GM12801 (cell line): Measurements from ENCODE around the gene PPP1R13B.

ENCODE experiments used
- TF ChIP-seq, protein P1 (sequence below): IDR thresholded peaks from one replicate; pipeline ENCODE4 v1.5.1; 2011; ENCODE audit warnings: control low read depth; ENCODE audit not compliant: insufficient read length; ENCODE audit errors: extremely low read depth

PPP1R13B gene

DNA sequence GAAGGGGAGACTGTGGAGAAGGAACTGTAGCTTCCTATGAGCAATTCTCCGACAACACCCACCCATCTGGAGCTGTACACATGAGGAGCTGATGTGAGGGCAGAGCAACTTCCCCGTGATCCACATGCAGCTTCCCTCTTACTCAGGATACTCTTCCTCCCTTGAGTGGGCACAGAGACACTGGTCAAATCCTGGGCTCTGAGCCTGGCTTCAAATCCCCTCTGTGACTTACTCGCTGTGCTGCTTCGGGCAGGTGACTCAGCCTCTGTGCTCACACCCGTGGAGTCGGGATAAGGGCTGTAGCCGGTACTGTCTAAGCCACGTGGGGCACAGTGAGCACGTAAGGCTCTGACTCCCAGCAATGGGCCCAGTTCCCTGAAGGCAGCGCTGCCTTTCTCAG, 100.7 kb downstream of the PPP1R13B start:
- TF ChIP-seq, protein P1, sequence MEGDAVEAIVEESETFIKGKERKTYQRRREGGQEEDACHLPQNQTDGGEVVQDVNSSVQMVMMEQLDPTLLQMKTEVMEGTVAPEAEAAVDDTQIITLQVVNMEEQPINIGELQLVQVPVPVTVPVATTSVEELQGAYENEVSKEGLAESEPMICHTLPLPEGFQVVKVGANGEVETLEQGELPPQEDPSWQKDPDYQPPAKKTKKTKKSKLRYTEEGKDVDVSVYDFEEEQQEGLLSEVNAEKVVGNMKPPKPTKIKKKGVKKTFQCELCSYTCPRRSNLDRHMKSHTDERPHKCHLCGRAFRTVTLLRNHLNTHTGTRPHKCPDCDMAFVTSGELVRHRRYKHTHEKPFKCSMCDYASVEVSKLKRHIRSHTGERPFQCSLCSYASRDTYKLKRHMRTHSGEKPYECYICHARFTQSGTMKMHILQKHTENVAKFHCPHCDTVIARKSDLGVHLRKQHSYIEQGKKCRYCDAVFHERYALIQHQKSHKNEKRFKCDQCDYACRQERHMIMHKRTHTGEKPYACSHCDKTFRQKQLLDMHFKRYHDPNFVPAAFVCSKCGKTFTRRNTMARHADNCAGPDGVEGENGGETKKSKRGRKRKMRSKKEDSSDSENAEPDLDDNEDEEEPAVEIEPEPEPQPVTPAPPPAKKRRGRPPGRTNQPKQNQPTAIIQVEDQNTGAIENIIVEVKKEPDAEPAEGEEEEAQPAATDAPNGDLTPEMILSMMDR, result no peak

DNA sequence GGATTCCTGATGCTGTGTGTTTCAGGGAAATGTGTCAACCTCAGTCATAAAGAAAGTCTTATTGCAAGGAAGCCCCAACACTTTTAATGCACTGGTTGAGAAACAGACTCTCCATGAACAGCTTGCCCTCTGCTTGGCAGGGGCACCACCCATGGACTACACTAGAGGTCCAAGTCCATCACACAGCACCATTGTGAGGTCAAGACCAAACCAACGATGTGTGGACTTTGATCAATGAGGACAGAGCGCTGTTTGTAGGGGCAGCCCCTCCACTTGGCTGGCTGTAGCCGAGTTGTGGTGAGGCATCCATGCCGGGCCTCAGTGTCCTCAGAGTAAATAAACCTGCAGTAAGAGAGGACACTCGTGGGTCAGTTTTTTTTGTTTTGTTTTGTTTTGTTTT, 102.0 kb downstream of the PPP1R13B start:
- TF ChIP-seq, protein P1, result no peak

DNA sequence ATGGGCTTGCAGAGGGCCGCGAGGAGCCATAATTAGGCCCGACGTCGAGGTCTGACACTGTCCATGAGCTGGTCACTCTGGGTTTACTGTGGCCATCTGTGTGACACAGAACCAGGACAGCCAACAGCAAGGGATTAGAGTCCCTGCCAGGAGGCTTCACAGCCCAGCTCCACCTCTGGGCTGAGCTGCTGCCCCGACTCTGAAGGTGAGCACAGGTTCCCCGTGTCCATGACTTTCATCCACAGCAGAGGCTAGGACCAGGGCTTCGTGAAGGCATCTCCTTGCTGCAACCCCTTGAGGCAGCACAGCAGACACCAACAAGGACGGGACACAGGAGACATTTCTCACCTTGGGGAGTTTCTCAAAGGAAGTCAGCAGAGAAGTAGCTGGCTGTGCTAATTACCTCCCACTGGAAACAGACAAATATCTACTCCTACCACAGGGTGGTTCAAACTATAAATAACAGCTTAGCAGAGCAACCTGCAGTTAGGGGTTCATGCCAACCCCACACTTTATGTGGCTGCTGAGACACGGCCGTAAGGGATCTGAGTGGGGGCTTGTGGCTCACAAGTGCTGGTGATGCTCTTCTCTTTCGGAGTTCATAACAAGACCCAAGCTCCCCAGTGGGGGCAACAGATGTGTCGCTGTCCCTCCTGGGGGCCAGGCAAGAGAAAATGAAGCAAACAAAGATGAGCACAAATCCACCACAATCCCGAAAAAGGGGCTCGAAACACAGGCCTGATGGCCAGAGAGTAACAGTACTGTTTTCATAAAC, 102.6 kb downstream of the PPP1R13B start:
- TF ChIP-seq, protein P1, result no peak

DNA sequence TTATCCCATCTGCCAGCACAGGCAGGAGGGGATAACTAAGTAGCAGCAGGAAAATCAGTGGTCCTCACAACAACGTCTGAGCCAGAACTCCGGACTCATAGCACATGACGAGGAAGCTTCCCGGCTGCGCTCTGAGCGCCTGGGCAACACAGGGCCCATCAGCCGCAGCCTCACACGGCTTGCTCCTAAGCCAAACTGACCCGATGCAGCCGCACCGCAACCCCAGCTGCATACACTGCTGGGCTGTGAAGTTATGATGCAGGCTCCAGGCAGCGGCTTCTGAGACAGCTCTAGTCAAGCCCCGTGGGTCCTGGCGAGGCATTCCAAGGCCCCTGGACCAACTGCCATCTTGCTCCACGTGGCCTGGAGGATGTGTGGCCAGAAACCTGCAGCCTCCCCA, 103.7 kb downstream of the PPP1R13B start:
- TF ChIP-seq, protein P1, result no peak

DNA sequence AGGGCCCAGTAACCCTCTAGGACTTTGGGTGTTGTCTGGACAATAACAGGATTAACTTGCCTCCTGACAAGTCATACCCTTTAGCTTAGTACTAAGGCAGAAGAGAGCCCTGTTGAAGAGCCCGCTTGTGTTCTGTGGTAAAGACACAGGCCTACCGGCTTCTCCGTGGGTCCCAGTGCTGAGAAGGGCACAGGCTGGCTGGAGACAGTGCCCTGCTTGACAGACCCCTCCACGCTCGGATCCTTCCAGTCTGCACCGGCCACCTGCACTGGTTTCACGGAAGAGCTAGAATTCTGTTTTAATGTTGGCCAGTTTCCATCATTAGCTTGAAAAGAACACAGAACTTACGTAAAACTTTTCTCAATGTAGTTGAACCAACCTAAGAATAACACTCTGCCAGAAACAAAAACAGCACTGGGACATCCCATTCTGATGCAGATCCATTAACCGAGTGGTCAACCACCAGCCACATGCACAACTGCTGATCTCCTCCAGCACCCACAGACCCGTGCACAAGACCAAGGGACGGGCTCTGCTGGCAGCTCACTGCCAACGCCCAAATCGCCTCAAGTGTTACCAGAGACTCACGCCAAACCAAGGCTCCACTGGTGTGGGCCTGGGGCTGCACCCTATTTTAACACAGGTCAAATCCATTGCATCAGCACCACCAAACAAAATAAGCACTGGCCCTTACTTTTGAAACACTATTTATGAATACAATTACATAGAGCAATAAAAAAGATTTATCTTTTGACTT, 104.7 kb downstream of the PPP1R13B start:
- TF ChIP-seq, protein P1, result no peak

DNA sequence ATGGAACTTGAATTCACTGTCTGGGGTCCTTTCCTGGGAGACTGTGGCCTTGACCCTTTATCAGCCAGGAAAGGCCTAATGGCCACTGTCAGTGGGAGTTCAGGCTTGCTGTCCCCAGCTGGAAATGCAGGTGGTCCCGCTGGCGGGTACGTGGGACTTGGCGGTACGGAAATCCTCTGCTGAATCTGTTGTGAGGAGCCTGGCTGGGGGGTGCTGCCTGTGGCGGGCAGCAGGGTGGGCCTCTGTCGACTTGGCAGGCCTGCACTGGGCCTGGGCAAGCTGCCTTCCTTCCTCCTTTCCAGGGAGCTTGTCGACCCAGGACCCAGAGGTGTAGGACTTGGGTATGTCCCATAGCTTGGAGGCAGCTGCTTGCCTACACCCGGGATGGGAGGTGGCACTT, 105.5 kb downstream of the PPP1R13B start:
- TF ChIP-seq, protein P1, result no peak

DNA sequence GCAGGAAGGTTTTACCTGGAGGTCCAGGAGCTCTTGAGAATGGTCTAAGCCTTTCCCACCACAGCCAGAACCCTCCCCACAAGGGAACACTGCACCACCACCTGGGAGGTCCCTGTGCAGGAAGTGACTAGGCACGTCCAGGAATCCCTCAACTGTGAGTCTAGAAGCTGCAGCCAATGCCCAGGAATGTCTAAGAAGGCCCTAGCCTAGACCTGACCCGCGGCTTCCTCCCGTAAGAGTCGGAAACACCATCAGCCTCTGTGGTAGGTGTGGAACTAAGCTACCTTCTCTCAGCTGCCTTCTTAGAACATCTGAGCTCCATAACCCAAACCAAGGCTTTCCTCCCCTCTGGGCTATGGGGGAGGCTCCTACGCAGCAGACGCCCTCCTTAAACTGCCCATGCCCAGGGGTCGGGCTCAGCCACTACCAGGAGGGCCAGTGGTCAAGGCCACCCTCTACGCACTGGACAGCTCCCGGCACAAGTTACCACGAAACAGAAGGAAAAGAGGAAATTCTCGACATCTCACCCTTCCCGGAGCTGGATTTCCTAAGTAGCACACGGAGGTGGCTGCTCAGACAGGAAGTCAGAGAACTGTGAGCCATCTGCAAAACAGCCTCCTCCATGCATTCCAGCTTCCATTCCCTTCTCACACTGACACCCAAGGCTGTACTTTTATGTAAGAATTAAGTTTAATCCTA, 106.2 kb downstream of the PPP1R13B start:
- TF ChIP-seq, protein P1, result no peak
